HepG2 (cell line): ENCODE results near the gene UNC50. TPM values are rescaled to one million over a fixed set of nuclear protein-coding genes. Genes with fewer than 3 reads are reported as not detected.

Experiments
- ARNTL ChIP-seq: sonication (generic); formaldehyde crosslinking; IDR thresholded peaks from 2 replicates; pipeline ENCODE4 v1.4.0; 2020; ENCODE audit warnings: mild to moderate bottlenecking, missing genetic modification reagents
- BHLHE40 ChIP-seq: IDR thresholded peaks from 2 replicates; pipeline ENCODE4 v1.6.1; 2011; ENCODE audit warnings: low read length, improper control_type of control experiment
- CREB3 ChIP-seq: sonication (generic); formaldehyde crosslinking; IDR thresholded peaks from 2 replicates; pipeline ENCODE4 v1.5.0; 2020; ENCODE audit warnings: missing genetic modification reagents
- CREM ChIP-seq, 2 experiments: sonication (generic) in 1 of 2; formaldehyde crosslinking in 1 of 2; IDR thresholded peaks; 2 replicates each; pipeline versions ENCODE4 v1.4.0 to v1.6.1; 2016 to 2020; ENCODE audit warnings: antibody characterized with exemption in 1 of 2, mild to moderate bottlenecking in 1 of 2, missing genetic modification reagents in 1 of 2
- DNMT3B ChIP-seq: conservative IDR thresholded peaks from 2 replicates; pipeline ENCODE4 v1.6.1; 2016; ENCODE audit warnings: missing biosample characterization, control low read depth
- GABPB1 ChIP-seq: IDR thresholded peaks from 2 replicates; pipeline ENCODE4 v1.6.1; 2016; ENCODE audit warnings: mild to moderate bottlenecking, missing genetic modification reagents, moderate library complexity, missing compliant biosample characterization
- GTF2F1 ChIP-seq: fragments of 150-350 bp; IDR thresholded peaks from 2 replicates; pipeline ENCODE4 v1.6.1; 2014; ENCODE audit warnings: low read length
- HBP1 ChIP-seq: IDR thresholded peaks from 2 replicates; pipeline ENCODE4 v1.6.1; 2016; ENCODE audit warnings: low read depth, control low read depth
- MXD4 ChIP-seq: IDR thresholded peaks from 2 replicates; pipeline ENCODE4 v1.6.1; 2016; ENCODE audit warnings: mild to moderate bottlenecking, missing biosample characterization, missing genetic modification reagents
- SMAD1 ChIP-seq: sonication (generic); formaldehyde crosslinking; IDR thresholded peaks from 2 replicates; pipeline ENCODE4 v1.4.0; 2020; ENCODE audit warnings: missing genetic modification reagents, low read depth, mild to moderate bottlenecking, borderline replicate concordance
- SOX6 ChIP-seq, 2 experiments: fragments of 450-650 bp in 1 of 2; sonication (generic) in 1 of 2; formaldehyde crosslinking in 1 of 2; IDR thresholded peaks; 2 replicates each; pipeline versions ENCODE4 v1.4.0 to v1.6.1; 2017 to 2020; ENCODE audit warnings: antibody characterized with exemption in 1 of 2, mild to moderate bottlenecking in 1 of 2, missing genetic modification reagents in 1 of 2
- SP5 ChIP-seq: IDR thresholded peaks from 2 replicates; pipeline ENCODE4 v1.6.1; 2016; ENCODE audit warnings: low read depth, borderline replicate concordance
- TBL1XR1 ChIP-seq: fragments of 150-350 bp; IDR thresholded peaks from 2 replicates; pipeline ENCODE4 v1.6.1; 2014; ENCODE audit warnings: borderline replicate concordance, low read length; ENCODE audit not compliant: partially characterized antibody
- TBX3 ChIP-seq: fragments of 450-650 bp; IDR thresholded peaks from 2 replicates; pipeline ENCODE4 v1.6.1; 2017; ENCODE audit warnings: antibody characterized with exemption, mild to moderate bottlenecking, inconsistent platforms, borderline replicate concordance
- TEAD3 ChIP-seq: optimal IDR thresholded peaks from 2 replicates; pipeline ENCODE3; 2016; ENCODE audit warnings: borderline replicate concordance
- TMF1 ChIP-seq: sonication (generic); formaldehyde crosslinking; IDR thresholded peaks from 2 replicates; pipeline ENCODE4 v1.8.1; 2022; ENCODE audit warnings: low read depth, missing genetic modification reagents
- ZBTB3 ChIP-seq: sonication (generic); formaldehyde crosslinking; IDR thresholded peaks from 2 replicates; pipeline ENCODE4 v1.4.0; 2020; ENCODE audit warnings: low read depth, mild to moderate bottlenecking, moderate library complexity, missing genetic modification reagents, borderline replicate concordance
- ZFP1 ChIP-seq: IDR thresholded peaks from 2 replicates; pipeline ENCODE4 v1.6.1; 2016
- ZNF687 ChIP-seq: sonication (generic); formaldehyde crosslinking; IDR thresholded peaks from 2 replicates; pipeline ENCODE4 v1.5.1; 2020; ENCODE audit warnings: mild to moderate bottlenecking, missing genetic modification reagents, moderate library complexity
- ZNF704 ChIP-seq: sonication (generic); formaldehyde crosslinking; IDR thresholded peaks from 2 replicates; pipeline ENCODE4 v1.8.1; 2023; ENCODE audit warnings: mild to moderate bottlenecking, inconsistent platforms, moderate library complexity, missing genetic modification reagents, borderline replicate concordance
- polyA plus RNA-seq, 8 experiments: library from polyadenylated mRNA; depleted of rRNA in 3 of 8; stranded (reverse) in 7 of 8; unstranded in 1 of 8; fragments of >200 nt; fragmentation: Illumina TruSeq in 4 of 8; extraction: Trizol in 4 of 8; gene quantifications; 2 replicates each; pipeline versions ENCODE4 v1.2.1 to v1.2.3, GENCODE V29; 2011 to 2016; ENCODE audit warnings: low read depth in 4 of 8, missing spikeins in 1 of 8, mixed read lengths in 1 of 8; ENCODE audit not compliant: insufficient read depth in 1 of 8
- total RNA-seq, 5 experiments: library from RNA; depleted of rRNA; stranded (reverse); fragments of >200 nt; fragmentation: Illumina TruSeq; extraction: Trizol; gene quantifications; 2 replicates each; pipeline ENCODE4 v1.2.3, GENCODE V29; 2016; ENCODE audit warnings: low read depth in 1 of 5

The UNC50 gene
- total and polyA plus RNA-seq, 2 of the 13 experiments (the other 11 are each of a cell fraction or from before 2014, with no cell fraction given): 92.6 to 95.6 TPM

GRCh38 chr2:98583816-98584618 lies 24.4 kb upstream of the UNC50 start (continued):
- 0 out of 2 replicates have a peak, but pooled peaks have one; percentile 21 for TF ChIP-seq ZNF704
- no peak for TF ChIP-seq SP5 (CRISPR knock-in tag)
- TF ChIP-seq ZNF687 (CRISPR knock-in tag): peak; percentile 98
- TF ChIP-seq HBP1 (CRISPR knock-in tag): peak; percentile 71; the same call in 1 of the 2 replicates
- TF ChIP-seq BHLHE40: no peak
- TF ChIP-seq TBX3: no peak
- no peak for TF ChIP-seq GTF2F1
- TF ChIP-seq TBL1XR1: no peak
- no peak for TF ChIP-seq CREB3 (CRISPR knock-in tag)
- TF ChIP-seq GABPB1 (CRISPR knock-in tag): peak; percentile 47
- TF ChIP-seq TMF1: no peak
- no peak for TF ChIP-seq SOX6 (IDR thresholded peaks at IDR 0.05)
- peak; percentile 91 for TF ChIP-seq SOX6 (CRISPR knock-in tag; IDR thresholded peaks at IDR 0.05)
- no peak for TF ChIP-seq SMAD1 (CRISPR knock-in tag)
- TF ChIP-seq DNMT3B (CRISPR knock-in tag): no peak
- peak; percentile 68 for TF ChIP-seq TEAD3
- no peak for TF ChIP-seq ARNTL
- TF ChIP-seq CREM (IDR thresholded peaks at IDR 0.05): peak; percentile 46; the same call in 1 of the 2 replicates
- TF ChIP-seq CREM (CRISPR knock-in tag; IDR thresholded peaks at IDR 0.05): no peak
- TF ChIP-seq ZFP1 (CRISPR knock-in tag): no peak
- peak; percentile 65; the same call in 1 of the 2 replicates for TF ChIP-seq MXD4
- TF ChIP-seq ZBTB3 (CRISPR knock-in tag): no peak
